HepG2 (cell line): ENCODE results near the gene B3GALNT2. TPM values are rescaled to one million over a fixed set of nuclear protein-coding genes. Genes with fewer than 3 reads are reported as not detected.

Experiments used
- ATAC-seq: fragments of 200-7000 bp; cut with Tn5 transposase; 3 replicates; pipeline ENCODE4 v1.9.1; 2020; ENCODE audit warnings: mild to moderate bottlenecking, moderate library complexity
- BruUV-seq: library from RNA; stranded (reverse); fragments of 400-500 nt; replicated peaks from 2 replicates; lab custom pipeline; 2021; lab: Mats Ljungman, UMichigan
- CTCF ChIA-PET: fragments of 300-600 bp; formaldehyde crosslinking; extraction: SDS; loops from one replicate; lab custom pipeline; 2021; ENCODE audit warnings: low total read pairs, inconsistent platforms, low intra/inter-chr PET ratio; lab: Yijun Ruan, JAX
- POLR2A ChIA-PET: fragments of 350-600 bp; sonication (Branson Sonifier 250); formaldehyde crosslinking; loops from one replicate; lab custom pipeline; 2020; ENCODE audit warnings: antibody characterized with exemption, inconsistent platforms; lab: Yijun Ruan, JAX
- DNase-seq: peaks from one replicate; pipeline ENCODE4 v3.0.0-alpha.2; 2015; ENCODE audit warnings: low spot score
- FAIRE-seq: peaks from 3 replicates; lab custom pipeline; 2011; peaks lifted over from hg19 to GRCh38; lab: Jason Lieb, UNC
- H2AFZ ChIP-seq: one replicate; pipeline ENCODE4 v1.6.1; 2011; ENCODE audit warnings: low read length, inconsistent platforms
- H3K27ac ChIP-seq: fragments of 300-600 bp; 3 replicates; pipeline ENCODE4 v1.8.0; 2011; ENCODE audit warnings: mixed run types, mild to moderate bottlenecking, mixed read lengths, low read length, inconsistent platforms; ENCODE audit not compliant: insufficient read depth; ENCODE audit errors: extremely low read length
- H3K27me3 ChIP-seq, 2 experiments: fragments of 200-600 bp in 1 of 2; 2 replicates in 1 of 2; 3 replicates in 1 of 2; pipeline versions ENCODE4 v1.6.0 to v1.8.0; 2011; ENCODE audit warnings: low read length in 2 of 2, mild to moderate bottlenecking in 2 of 2, moderate library complexity in 2 of 2, inconsistent platforms in 1 of 2; ENCODE audit not compliant: insufficient read depth in 2 of 2, control insufficient read depth in 1 of 2
- H3K36me3 ChIP-seq, 2 experiments: fragments of 200-600 bp in 1 of 2; replicated peaks in 1 of 2; 2 replicates in 1 of 2; 3 replicates in 1 of 2; pipeline versions ENCODE4 v1.5.1 to v1.8.0; 2011; ENCODE audit warnings: low read length in 2 of 2, inconsistent platforms in 1 of 2; ENCODE audit not compliant: insufficient read depth in 2 of 2, control insufficient read depth in 1 of 2
- H3K4me1 ChIP-seq: 2 replicates; pipeline ENCODE4 v1.5.1; 2012; ENCODE audit warnings: low read length, inconsistent platforms; ENCODE audit not compliant: insufficient read depth
- H3K4me2 ChIP-seq: 2 replicates; pipeline ENCODE4 v1.6.0; 2011; ENCODE audit warnings: low read depth, low read length, inconsistent platforms
- H3K4me3 ChIP-seq, 3 experiments: fragments of 200-600 bp in 1 of 3; sonication (generic), shearing (Covaris generic) in 1 of 3; replicated peaks in 1 of 3; 2 replicates each; pipeline ENCODE4 v1.5.1; 2011 to 2016; ENCODE audit warnings: low read length in 3 of 3, inconsistent platforms in 2 of 3, low read depth in 2 of 3, mild to moderate bottlenecking in 2 of 3, control low read depth in 1 of 3, mixed read lengths in 1 of 3; ENCODE audit not compliant: insufficient read depth in 1 of 3
- H3K79me2 ChIP-seq: one replicate; pipeline ENCODE4 v1.6.1; 2011; ENCODE audit warnings: low read length, inconsistent platforms; ENCODE audit not compliant: insufficient read depth
- H3K9ac ChIP-seq: 2 replicates; pipeline ENCODE4 v1.6.0; 2011; ENCODE audit warnings: mild to moderate bottlenecking, low read depth, low read length, inconsistent platforms; ENCODE audit not compliant: insufficient read depth
- H3K9me3 ChIP-seq: 2 replicates; pipeline ENCODE4 v1.5.1; 2012; ENCODE audit warnings: mild to moderate bottlenecking, low read length
- H4K20me1 ChIP-seq: 2 replicates; pipeline ENCODE4 v1.6.0; 2011; ENCODE audit warnings: inconsistent platforms, mild to moderate bottlenecking, low read length, moderate library complexity; ENCODE audit not compliant: insufficient read depth
- CEBPB ChIP-seq: IDR thresholded peaks from 2 replicates; pipeline ENCODE4 v1.6.1; 2011; ENCODE audit warnings: low read depth, low read length, improper control_type of control experiment, borderline replicate concordance
- CREB3 ChIP-seq: sonication (generic); formaldehyde crosslinking; IDR thresholded peaks from 2 replicates; pipeline ENCODE4 v1.5.0; 2020; ENCODE audit warnings: missing genetic modification reagents
- CREM ChIP-seq, 2 experiments: sonication (generic) in 1 of 2; formaldehyde crosslinking in 1 of 2; IDR thresholded peaks; 2 replicates each; pipeline versions ENCODE4 v1.4.0 to v1.6.1; 2016 to 2020; ENCODE audit warnings: antibody characterized with exemption in 1 of 2, mild to moderate bottlenecking in 1 of 2, missing genetic modification reagents in 1 of 2
- HOXA5 ChIP-seq: sonication (generic); formaldehyde crosslinking; IDR thresholded peaks from 2 replicates; pipeline ENCODE4 v1.4.0; 2020; ENCODE audit warnings: missing genetic modification reagents
- MAFG ChIP-seq: sonication (generic); formaldehyde crosslinking; IDR thresholded peaks from 2 replicates; pipeline ENCODE4 v1.5.1; 2020; ENCODE audit warnings: mild to moderate bottlenecking, missing genetic modification reagents
- PHF8 ChIP-seq: sonication (generic); formaldehyde crosslinking; IDR thresholded peaks from 2 replicates; pipeline ENCODE4 v1.5.0; 2020; ENCODE audit warnings: missing genetic modification reagents
- SATB2 ChIP-seq: sonication (generic); formaldehyde crosslinking; IDR thresholded peaks from 2 replicates; pipeline ENCODE4 v1.5.0; 2020; ENCODE audit warnings: missing genetic modification reagents
- SRSF4 ChIP-seq: fragments of 200-400 bp; formaldehyde crosslinking; IDR thresholded peaks from one replicate; pipeline ENCODE4 v1.6.1; 2018; ENCODE audit warnings: mild to moderate bottlenecking, low read depth, low read length, moderate library complexity; ENCODE audit not compliant: poor library complexity, severe bottlenecking
- SSRP1 ChIP-seq: IDR thresholded peaks from 2 replicates; pipeline ENCODE4 v1.6.1; 2016; ENCODE audit warnings: control low read depth
- TRIM22 ChIP-seq: fragments of 450-650 bp; IDR thresholded peaks from 2 replicates; pipeline ENCODE4 v1.6.1; 2017
- ZNF484 ChIP-seq: sonication (generic); formaldehyde crosslinking; IDR thresholded peaks from 2 replicates; pipeline ENCODE4 v1.5.1; 2020; ENCODE audit warnings: mild to moderate bottlenecking, low read depth, missing genetic modification reagents, borderline replicate concordance
- ZNF580 ChIP-seq: IDR thresholded peaks from 2 replicates; pipeline ENCODE4 v1.6.1; 2016; ENCODE audit warnings: low read depth, borderline replicate concordance
- ZNF772 ChIP-seq: sonication (generic); formaldehyde crosslinking; IDR thresholded peaks from 2 replicates; pipeline ENCODE4 v1.5.0; 2020; ENCODE audit warnings: mild to moderate bottlenecking, missing genetic modification reagents
- WGBS: methylation state at CpG from one replicate; pipeline ENCODE4 v1.1.6; 2017; ENCODE audit warnings: low lambda C conversion rate; 5-methylcytosine and 5-hydroxymethylcytosine counted together
- in situ Hi-C: cut with HindIII; loops from 2 replicates; pipeline ENCODE4 v1.10.0; 2017; ENCODE audit warnings: low pct_unique_long_range_greater_than_20kb; ENCODE audit not compliant: extremely low pct_ligation_motif_present
- intact Hi-C: fragments of 100-400 bp; cut with micrococcal nuclease; formaldehyde crosslinking; loops from one replicate; pipeline ENCODE4 v1.10.0; 2022; ENCODE audit not compliant: unreplicated experiment
- polyA plus RNA-seq, 8 experiments: library from polyadenylated mRNA; depleted of rRNA in 3 of 8; stranded (reverse) in 7 of 8; unstranded in 1 of 8; fragments of >200 nt; fragmentation: Illumina TruSeq in 4 of 8; extraction: Trizol in 4 of 8; gene quantifications; 2 replicates each; pipeline versions ENCODE4 v1.2.1 to v1.2.3, GENCODE V29; 2011 to 2016; ENCODE audit warnings: low read depth in 4 of 8, missing spikeins in 1 of 8, mixed read lengths in 1 of 8; ENCODE audit not compliant: insufficient read depth in 1 of 8
- total RNA-seq, 5 experiments: library from RNA; depleted of rRNA; stranded (reverse); fragments of >200 nt; fragmentation: Illumina TruSeq; extraction: Trizol; gene quantifications; 2 replicates each; pipeline ENCODE4 v1.2.3, GENCODE V29; 2016; ENCODE audit warnings: low read depth in 1 of 5

B3GALNT2 gene
- total and polyA plus RNA-seq, 2 of the 13 experiments (the other 11 are each of a cell fraction or from before 2014, with no cell fraction given): 16.5 to 28.9 TPM

DNA sequence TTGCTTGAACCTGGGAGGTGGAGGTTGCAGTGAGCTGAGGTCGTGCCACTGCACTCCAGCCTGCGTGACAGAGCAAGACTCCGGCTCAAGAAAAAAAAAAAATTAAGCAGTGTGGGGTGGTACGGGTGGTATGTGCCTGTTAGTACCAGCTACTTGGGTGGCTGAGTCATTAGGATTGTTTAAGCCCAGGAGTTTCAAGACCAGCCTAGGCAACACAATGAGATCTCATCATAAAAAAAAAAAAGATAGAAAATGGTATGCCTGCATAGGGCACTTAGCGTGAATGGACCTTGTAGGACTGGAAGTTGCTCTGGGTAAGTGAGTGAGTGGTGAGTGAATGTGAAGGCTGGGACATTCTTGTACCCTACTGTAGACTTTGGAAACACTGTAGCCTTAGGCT lies 100.1 kb downstream of the B3GALNT2 start:
- 97% methylated on average over 5 of the region's 5 CpGs for WGBS
- in situ Hi-C loops (no loop called here), intact Hi-C loops (no loop called here)
- Histone ChIP-seq H3K27me3 (no peaks in the 10 kb centered on the region), H3K9ac (no peak overlapping the region), H3K4me1 (peaks cover 68% of the 10 kb centered on the region), H3K4me3 (no peak overlapping the region), H3K79me2 (peaks cover 43% of the 10 kb centered on the region), H3K4me2 (no peak overlapping the region), H3K27ac (no peak overlapping the region), H3K36me3 (peaks cover 0 to 6% of the 10 kb centered on the region in 2 experiments; a peak in 1 of 5 replicates)
- ChIA-PET POLR2A (interaction anchor here (2.2 kb wide), 1 partner anchor 37 kb away, joined by 8 read pairs; the partner anchor contains the start of gene TBCE), CTCF (interaction anchor here (0.6 kb wide), 1 partner anchor 46 kb away, joined by 3 read pairs; no protein-coding TSS in a partner anchor)
- no peak for FAIRE-seq
- TF ChIP-seq SRSF4 (no peak), ZNF772 (no peak), SATB2 (CRISPR knock-in tag) (no peak), TRIM22 (no peak), ZNF484 (CRISPR knock-in tag) (no peak), HOXA5 (CRISPR knock-in tag) (no peak)
- TF ChIP-seq, all 625 proteins: peak for 0
- H2AFZ ChIP-seq: no peak overlapping the region
- no peak for ATAC-seq
- H3K9me3 ChIP-seq: no peaks in the 10 kb centered on the region
- no peak for DNase-seq
- H4K20me1 ChIP-seq: no peaks in the 10 kb centered on the region
- BruUV-seq: no TSS peak

GRCh38 chr1:235403593-235403992 lies 100.7 kb downstream of the B3GALNT2 start:
- no peaks in the 10 kb centered on the region for H3K9me3 ChIP-seq
- intact Hi-C loops: no loop called here
- no peak for ATAC-seq
- ChIA-PET POLR2A (interaction anchor here (1.3 to 2.2 kb wide), 4 partner anchors 13 to 101 kb away, joined by 3 to 8 read pairs (median 4); partner anchors contain the start of genes B3GALNT2 and TBCE), CTCF (no interaction called here)
- peaks cover 62% of the 10 kb centered on the region for H3K4me1 ChIP-seq
- TF ChIP-seq CEBPB (0 out of 2 replicates have a peak, but pooled peaks have one; percentile 26), SSRP1 (CRISPR knock-in tag) (no peak), CREM (IDR thresholded peaks at IDR 0.05) (no peak), CREM (CRISPR knock-in tag; IDR thresholded peaks at IDR 0.05) (no peak), MAFG (CRISPR knock-in tag) (no peak), PHF8 (CRISPR knock-in tag) (0 out of 2 replicates have a peak, but pooled peaks have one; percentile 14), ZNF580 (CRISPR knock-in tag) (no peak), CREB3 (CRISPR knock-in tag) (no peak)
- TF ChIP-seq, all 625 proteins: peak for 2
- H3K27ac ChIP-seq: peak overlapping the region; percentile 68
- H3K9ac ChIP-seq: no peak overlapping the region
- H3K4me2 ChIP-seq: no peak overlapping the region
- no peak for FAIRE-seq
- DNase-seq: no peak
- no peaks in the 10 kb centered on the region for H4K20me1 ChIP-seq
- in situ Hi-C loops: no loop called here
- 77% methylated on average over 1 of the region's 1 CpG for WGBS
- H3K4me3 ChIP-seq: no peak overlapping the region
- BruUV-seq: no TSS peak
- peaks cover 0 to 6% of the 10 kb centered on the region in 2 experiments; a peak in 1 of 5 replicates for H3K36me3 ChIP-seq
- peaks cover 49% of the 10 kb centered on the region for H3K79me2 ChIP-seq
- H3K27me3 ChIP-seq: no peaks in the 10 kb centered on the region
- H2AFZ ChIP-seq: no peak overlapping the region
